ENCODE measurements around the gene PTPRCAP. TPM values are rescaled to one million over a fixed set of nuclear protein-coding genes. Genes with fewer than 3 reads are reported as not detected.
"Not testable (repeated sequence)": the region's sequence is repeated elsewhere in the genome, so short reads cannot be mapped to it uniquely, and the experiment has no call there.

PTPRCAP gene
- polyA plus RNA-seq, 2 donors = 6.2 to 6.5 TPM

GRCh38 chr11:67466367-67466766 is 28.9 kb upstream of the PTPRCAP start:
- Histone ChIP-seq H3K27ac (ENCODE audit: low read depth in 2 of 2, low read length in 1 of 2) (peak overlapping the region in 1 of 2 donors; percentile 13), H3K27me3 (ENCODE audit: control insufficient read depth in 1 of 2, insufficient read depth in 2 of 2, low read length in 2 of 2) (no peaks in the 10 kb centered on the region), H3K4me3 (ENCODE audit: low read depth in 1 of 2, low read length in 2 of 2) (no peak overlapping the region), H3K4me1 (ENCODE audit: control insufficient read depth in 2 of 2, insufficient read depth in 2 of 2, low read length in 1 of 2) (peaks cover 6 to 25% of the 10 kb centered on the region in 2 donors), H3K9me3 (ENCODE audit: control insufficient read depth in 2 of 2, insufficient read depth in 1 of 2, low read depth in 1 of 2, low read length in 1 of 2) (no peaks in the 10 kb centered on the region), H3K36me3 (ENCODE audit: control insufficient read depth in 2 of 2, insufficient read depth in 2 of 2, low read length in 1 of 2) (peaks cover 0 to 6% of the 10 kb centered on the region in 2 donors)
- WGBS, 2 donors = 80 to 86% methylated on average over 5 of the region's 5 CpGs

DNA sequence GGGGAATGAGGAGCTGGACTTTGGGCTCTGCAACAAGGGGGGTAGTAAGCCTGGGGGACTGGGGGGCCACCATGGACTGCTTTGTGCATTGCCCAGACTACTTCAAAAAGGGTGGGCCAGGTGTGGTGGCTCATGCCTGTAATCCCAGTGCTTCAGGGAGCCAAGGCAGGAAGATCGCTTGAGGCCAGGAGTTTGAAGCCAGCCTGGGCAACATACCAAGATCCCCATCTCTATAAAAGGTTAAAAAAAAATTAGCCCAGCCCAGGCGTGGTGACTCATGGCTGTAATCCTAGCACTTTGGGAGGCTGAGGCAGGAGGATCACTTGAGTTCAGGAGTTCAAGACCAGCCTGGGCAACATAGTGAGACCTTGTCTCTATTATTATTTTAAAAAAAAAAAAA is 28.0 kb upstream of the PTPRCAP start:
- H3K27me3 ChIP-seq (ENCODE audit: control insufficient read depth in 1 of 2, insufficient read depth in 2 of 2, low read length in 2 of 2); H3K36me3 ChIP-seq (ENCODE audit: control insufficient read depth in 2 of 2, insufficient read depth in 2 of 2, low read length in 1 of 2); H3K4me3 ChIP-seq (ENCODE audit: low read depth in 1 of 2, low read length in 2 of 2); H3K9me3 ChIP-seq (ENCODE audit: control insufficient read depth in 2 of 2, insufficient read depth in 1 of 2, low read depth in 1 of 2, low read length in 1 of 2): not testable (repeated sequence)
- WGBS, 2 donors = 41 to 61% methylated on average over 2 of the region's 2 CpGs
- peaks cover 6 to 25% of the 10 kb centered on the region in 2 donors for H3K4me1 ChIP-seq (ENCODE audit: control insufficient read depth in 2 of 2, insufficient read depth in 2 of 2, low read length in 1 of 2)
- H3K27ac ChIP-seq (ENCODE audit: low read depth in 2 of 2, low read length in 1 of 2) = peak overlapping the region; percentile 89 to 96

GRCh38 chr11:67465189-67465510 is 27.7 kb upstream of the PTPRCAP start:
- peak overlapping the region; percentile 89 to 96 for H3K27ac ChIP-seq (ENCODE audit: low read depth in 2 of 2, low read length in 1 of 2)
- peaks cover 0 to 6% of the 10 kb centered on the region in 2 donors for H3K36me3 ChIP-seq (ENCODE audit: control insufficient read depth in 2 of 2, insufficient read depth in 2 of 2, low read length in 1 of 2)
- H3K4me3 ChIP-seq (ENCODE audit: low read depth in 1 of 2, low read length in 2 of 2) = peak overlapping the region; percentile 32 to 57
- peaks cover 6 to 25% of the 10 kb centered on the region in 2 donors for H3K4me1 ChIP-seq (ENCODE audit: control insufficient read depth in 2 of 2, insufficient read depth in 2 of 2, low read length in 1 of 2)
- no peaks in the 10 kb centered on the region for H3K27me3 ChIP-seq (ENCODE audit: control insufficient read depth in 1 of 2, insufficient read depth in 2 of 2, low read length in 2 of 2)
- no peaks in the 10 kb centered on the region for H3K9me3 ChIP-seq (ENCODE audit: control insufficient read depth in 2 of 2, insufficient read depth in 1 of 2, low read depth in 1 of 2, low read length in 1 of 2)
- WGBS, 2 donors = 37 to 38% methylated on average over 3 of the region's 3 CpGs

DNA sequence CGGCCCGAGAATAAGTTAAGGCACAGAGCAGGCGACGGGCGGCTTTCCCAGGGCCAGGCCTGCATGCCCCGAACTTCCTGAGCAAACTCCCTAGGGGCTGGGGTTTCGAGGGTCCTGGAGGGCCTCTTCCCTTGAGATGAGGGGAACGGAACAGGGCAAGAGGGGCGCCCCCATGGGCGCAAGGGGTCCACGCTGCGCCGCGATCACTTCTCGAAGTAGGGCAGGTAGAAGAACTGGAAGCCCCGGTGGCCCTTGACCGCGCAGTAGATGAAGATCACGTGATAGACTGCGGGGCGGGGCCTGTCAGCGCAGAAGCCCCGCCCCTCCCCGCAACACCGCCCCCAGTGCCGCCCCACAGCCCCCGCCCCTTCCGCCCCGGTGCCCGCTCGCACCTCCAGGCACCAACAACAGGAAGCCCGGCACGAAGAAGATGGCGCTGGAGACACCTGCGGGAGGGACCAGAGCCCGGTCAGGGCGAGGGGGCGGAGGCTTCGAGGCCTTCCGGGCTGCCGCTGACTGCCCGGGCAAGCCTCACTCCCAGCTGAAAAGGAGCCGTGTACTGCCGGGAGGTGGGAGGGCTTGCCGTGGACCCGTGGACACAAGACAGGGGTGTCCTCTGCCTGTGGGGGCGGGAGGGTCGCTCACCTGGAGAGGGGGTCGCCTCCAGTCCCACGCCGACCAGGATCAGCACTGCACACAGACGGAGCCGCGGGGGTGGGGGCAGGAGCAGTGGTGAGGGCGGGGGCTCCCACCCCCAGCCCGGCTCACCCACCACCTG is 27.1 kb upstream of the PTPRCAP start:
- 14 to 16% methylated on average over 56 of the region's 56 CpGs for WGBS, 2 donors
- Histone ChIP-seq H3K36me3 (ENCODE audit: control insufficient read depth in 2 of 2, insufficient read depth in 2 of 2, low read length in 1 of 2) (peaks cover 0 to 6% of the 10 kb centered on the region in 2 donors), H3K4me1 (ENCODE audit: control insufficient read depth in 2 of 2, insufficient read depth in 2 of 2, low read length in 1 of 2) (peaks cover 6 to 25% of the 10 kb centered on the region in 2 donors), H3K4me3 (ENCODE audit: low read depth in 1 of 2, low read length in 2 of 2) (peak overlapping the region; percentile 32 to 57), H3K27me3 (ENCODE audit: control insufficient read depth in 1 of 2, insufficient read depth in 2 of 2, low read length in 2 of 2) (no peaks in the 10 kb centered on the region), H3K9me3 (ENCODE audit: control insufficient read depth in 2 of 2, insufficient read depth in 1 of 2, low read depth in 1 of 2, low read length in 1 of 2) (no peaks in the 10 kb centered on the region), H3K27ac (ENCODE audit: low read depth in 2 of 2, low read length in 1 of 2) (peak overlapping the region; percentile 92 to 96)

- 44 to 68% methylated on average over 20 of the region's 20 CpGs for WGBS, 2 donors
- peaks cover 6 to 25% of the 10 kb centered on the region in 2 donors for H3K4me1 ChIP-seq (ENCODE audit: control insufficient read depth in 2 of 2, insufficient read depth in 2 of 2, low read length in 1 of 2)
- H3K27ac ChIP-seq (ENCODE audit: low read depth in 2 of 2, low read length in 1 of 2) = peak overlapping the region; percentile 92 to 96
These were observed 26.4 kb upstream of the PTPRCAP start for GRCh38 chr11:67463680-67464410.

DNA sequence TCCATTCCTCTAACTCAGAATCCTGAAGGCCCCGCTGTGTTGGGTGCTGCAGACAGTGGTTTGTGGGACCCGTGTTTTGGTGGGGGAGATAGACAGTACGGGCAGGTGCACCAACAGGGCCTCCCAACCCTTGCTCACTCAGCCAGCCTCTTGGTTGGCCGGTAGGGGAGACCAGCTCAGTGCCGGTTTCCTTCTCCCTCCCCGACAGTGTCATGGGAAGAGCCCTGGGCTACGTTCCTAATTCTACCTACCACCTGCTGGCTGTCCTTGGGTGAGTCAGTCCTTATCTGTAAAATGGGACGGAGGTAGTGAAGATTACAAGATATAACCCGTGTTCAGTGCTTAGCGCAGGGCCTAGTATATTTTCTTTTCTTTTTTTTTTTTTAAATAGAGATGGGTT is 25.7 kb upstream of the PTPRCAP start:
- H3K36me3 ChIP-seq (ENCODE audit: control insufficient read depth in 2 of 2, insufficient read depth in 2 of 2, low read length in 1 of 2) = peaks cover 0 to 6% of the 10 kb centered on the region in 2 donors
- H3K27me3 ChIP-seq (ENCODE audit: control insufficient read depth in 1 of 2, insufficient read depth in 2 of 2, low read length in 2 of 2) = no peaks in the 10 kb centered on the region
- no peaks in the 10 kb centered on the region for H3K9me3 ChIP-seq (ENCODE audit: control insufficient read depth in 2 of 2, insufficient read depth in 1 of 2, low read depth in 1 of 2, low read length in 1 of 2)
- 78 to 83% methylated on average over 10 of the region's 10 CpGs for WGBS, 2 donors
- H3K4me3 ChIP-seq (ENCODE audit: low read depth in 1 of 2, low read length in 2 of 2) = no peak overlapping the region
- peaks cover 6 to 25% of the 10 kb centered on the region in 2 donors for H3K4me1 ChIP-seq (ENCODE audit: control insufficient read depth in 2 of 2, insufficient read depth in 2 of 2, low read length in 1 of 2)
- H3K27ac ChIP-seq (ENCODE audit: low read depth in 2 of 2, low read length in 1 of 2) = no peak overlapping the region

More at GRCh38 chr11:67463680-67464410, 26.4 kb upstream of the PTPRCAP start:
- Histone ChIP-seq H3K9me3 (ENCODE audit: control insufficient read depth in 2 of 2, insufficient read depth in 1 of 2, low read depth in 1 of 2, low read length in 1 of 2) (no peaks in the 10 kb centered on the region), H3K4me3 (ENCODE audit: low read depth in 1 of 2, low read length in 2 of 2) (peak overlapping the region in 1 of 2 donors; percentile 36), H3K36me3 (ENCODE audit: control insufficient read depth in 2 of 2, insufficient read depth in 2 of 2, low read length in 1 of 2) (peaks cover 0 to 6% of the 10 kb centered on the region in 2 donors), H3K27me3 (ENCODE audit: control insufficient read depth in 1 of 2, insufficient read depth in 2 of 2, low read length in 2 of 2) (no peaks in the 10 kb centered on the region)

DNA sequence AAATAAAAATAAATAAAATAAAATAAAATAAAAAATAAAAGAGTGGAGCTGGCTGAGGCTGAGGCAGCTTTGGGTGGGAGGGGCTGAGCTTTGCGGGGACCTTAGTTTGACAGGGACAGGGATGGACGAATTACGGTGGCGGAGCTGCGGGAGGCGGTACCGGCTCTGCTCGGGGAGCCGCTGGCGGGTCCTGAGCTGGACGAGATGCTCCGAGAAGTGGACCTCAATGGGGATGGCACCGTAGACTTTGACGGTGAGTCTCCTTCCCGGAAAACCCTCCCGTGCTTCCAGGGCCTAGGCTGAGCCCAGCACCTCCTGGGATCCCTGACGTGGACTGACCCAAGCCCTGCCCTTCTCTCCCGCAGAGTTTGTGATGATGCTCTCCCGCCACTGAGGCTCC is 20.8 kb upstream of the PTPRCAP start:
- Histone ChIP-seq H3K4me1 (ENCODE audit: control insufficient read depth in 2 of 2, insufficient read depth in 2 of 2, low read length in 1 of 2) (no peaks in the 10 kb centered on the region), H3K4me3 (ENCODE audit: low read depth in 1 of 2, low read length in 2 of 2) (no peak overlapping the region), H3K9me3 (ENCODE audit: control insufficient read depth in 2 of 2, insufficient read depth in 1 of 2, low read depth in 1 of 2, low read length in 1 of 2) (no peaks in the 10 kb centered on the region), H3K27ac (ENCODE audit: low read depth in 2 of 2, low read length in 1 of 2) (no peak overlapping the region), H3K36me3 (ENCODE audit: control insufficient read depth in 2 of 2, insufficient read depth in 2 of 2, low read length in 1 of 2) (no peaks in the 10 kb centered on the region), H3K27me3 (ENCODE audit: control insufficient read depth in 1 of 2, insufficient read depth in 2 of 2, low read length in 2 of 2) (no peaks in the 10 kb centered on the region)
- 88 to 91% methylated on average over 17 to 19 of the region's 19 CpGs for WGBS, 2 donors

DNA sequence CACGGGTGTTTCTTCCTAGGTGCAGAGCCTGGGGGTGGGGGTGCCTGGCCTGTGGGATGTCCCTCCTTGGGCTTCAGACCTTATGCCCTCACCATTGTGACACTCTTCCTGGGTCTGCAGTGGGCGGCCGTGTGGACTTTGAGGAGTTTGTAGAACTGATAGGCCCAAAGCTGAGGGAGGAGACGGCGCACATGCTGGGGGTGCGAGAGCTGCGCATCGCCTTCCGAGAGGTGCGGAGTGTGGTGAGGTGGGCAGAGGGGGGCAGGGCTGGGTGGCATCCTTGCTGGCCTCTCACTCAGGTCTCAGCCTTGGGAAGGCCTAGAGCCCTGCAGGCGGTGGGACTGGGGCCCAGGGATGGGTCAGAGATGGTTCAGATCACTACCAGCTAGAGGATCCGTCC is 20.0 kb upstream of the PTPRCAP start:
- 93 to 95% methylated on average over 12 of the region's 12 CpGs for WGBS, 2 donors
- Histone ChIP-seq H3K9me3 (ENCODE audit: control insufficient read depth in 2 of 2, insufficient read depth in 1 of 2, low read depth in 1 of 2, low read length in 1 of 2) (no peaks in the 10 kb centered on the region), H3K27me3 (ENCODE audit: control insufficient read depth in 1 of 2, insufficient read depth in 2 of 2, low read length in 2 of 2) (no peaks in the 10 kb centered on the region), H3K36me3 (ENCODE audit: control insufficient read depth in 2 of 2, insufficient read depth in 2 of 2, low read length in 1 of 2) (no peaks in the 10 kb centered on the region), H3K4me1 (ENCODE audit: control insufficient read depth in 2 of 2, insufficient read depth in 2 of 2, low read length in 1 of 2) (no peaks in the 10 kb centered on the region), H3K4me3 (ENCODE audit: low read depth in 1 of 2, low read length in 2 of 2) (no peak overlapping the region), H3K27ac (ENCODE audit: low read depth in 2 of 2, low read length in 1 of 2) (no peak overlapping the region)

DNA sequence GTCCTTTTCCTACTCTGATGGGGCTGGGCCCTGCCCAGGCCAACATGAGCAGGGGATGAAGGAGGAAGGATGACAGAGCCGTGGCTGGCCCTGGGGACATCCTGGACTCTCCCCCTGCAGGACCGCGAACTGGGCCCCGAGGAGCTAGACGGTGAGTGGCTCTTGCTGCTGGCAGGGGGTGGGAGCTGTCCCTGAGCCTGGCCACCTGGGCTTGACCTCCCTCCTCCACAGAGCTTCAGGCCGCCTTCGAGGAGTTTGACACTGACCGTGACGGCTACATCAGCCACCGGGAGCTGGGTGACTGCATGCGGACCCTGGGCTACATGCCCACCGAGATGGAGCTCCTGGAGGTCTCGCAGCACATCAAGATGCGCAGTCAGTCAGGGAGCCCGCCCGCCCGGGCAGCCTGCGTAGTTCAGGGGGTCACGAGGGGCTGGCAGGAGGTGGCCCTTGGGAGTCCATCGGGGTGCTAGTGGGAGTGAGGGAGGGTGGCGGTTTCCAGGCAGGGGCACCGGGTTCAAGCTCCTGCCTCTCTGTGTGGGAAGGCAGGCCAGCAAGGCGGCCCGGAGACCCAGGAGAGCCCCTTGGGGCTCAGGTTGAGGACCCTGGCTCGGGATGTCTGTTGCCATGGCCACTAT is 18.7 kb upstream of the PTPRCAP start:
- WGBS, 2 donors = 80 to 82% methylated on average over 25 of the region's 25 CpGs
- Histone ChIP-seq H3K36me3 (ENCODE audit: control insufficient read depth in 2 of 2, insufficient read depth in 2 of 2, low read length in 1 of 2) (no peaks in the 10 kb centered on the region), H3K4me1 (ENCODE audit: control insufficient read depth in 2 of 2, insufficient read depth in 2 of 2, low read length in 1 of 2) (no peaks in the 10 kb centered on the region), H3K27ac (ENCODE audit: low read depth in 2 of 2, low read length in 1 of 2) (no peak overlapping the region), H3K9me3 (ENCODE audit: control insufficient read depth in 2 of 2, insufficient read depth in 1 of 2, low read depth in 1 of 2, low read length in 1 of 2) (no peaks in the 10 kb centered on the region), H3K27me3 (ENCODE audit: control insufficient read depth in 1 of 2, insufficient read depth in 2 of 2, low read length in 2 of 2) (no peaks in the 10 kb centered on the region), H3K4me3 (ENCODE audit: low read depth in 1 of 2, low read length in 2 of 2) (no peak overlapping the region)

Data from esophagus (tissue), 2 donors.